ENCODE measurements around the gene FTL.
A peak's percentile ranks its signal among the peaks of the same experiment; 100 is the strongest.

DNA sequence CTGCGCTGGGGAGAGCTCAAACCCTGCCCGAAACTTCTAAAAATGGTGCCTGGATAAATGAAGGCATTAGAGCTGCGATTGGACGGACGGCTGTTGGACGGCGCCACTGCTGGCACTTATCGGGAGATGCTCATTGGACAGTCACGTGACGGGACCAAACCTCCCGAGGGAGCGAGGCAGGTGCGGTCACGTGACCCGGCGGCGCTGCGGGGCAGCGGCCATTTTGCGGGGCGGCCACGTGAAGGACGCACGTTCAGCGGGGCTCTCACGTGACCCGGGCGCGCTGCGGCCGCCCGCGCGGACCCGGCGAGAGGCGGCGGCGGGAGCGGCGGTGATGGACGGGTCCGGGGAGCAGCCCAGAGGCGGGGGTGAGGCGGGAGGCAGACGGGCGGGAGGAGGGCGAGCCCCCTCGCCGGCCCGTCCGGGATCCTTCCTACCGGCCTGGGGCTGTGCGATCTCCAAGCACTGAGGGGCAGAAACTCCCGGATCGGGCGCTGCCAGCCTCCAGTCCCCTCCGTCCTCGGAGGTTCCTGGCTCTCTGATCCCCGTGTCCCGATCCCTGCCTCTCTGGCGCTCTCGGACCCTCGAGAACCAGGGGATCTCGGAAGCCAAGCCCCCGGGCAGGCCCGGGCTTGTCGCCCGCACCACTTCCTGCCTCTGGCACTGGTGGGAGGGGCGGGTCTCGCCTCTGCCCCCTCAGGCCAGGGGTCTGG lies 10.4 kb upstream of the FTL start, which contains the start of gene BAX:
- no peak for TF ChIP-seq CTCF (IDR thresholded peaks at IDR 0.05; ENCODE audit: extremely low read depth in 1 of 2, insufficient read depth in 1 of 2, low read depth in 1 of 2, low read length in 2 of 2)
- peak; percentile 97 for TF ChIP-seq POLR2A (IDR thresholded peaks at IDR 0.05; ENCODE audit: low read depth, low read length)
- TF ChIP-seq, protein P1, sequence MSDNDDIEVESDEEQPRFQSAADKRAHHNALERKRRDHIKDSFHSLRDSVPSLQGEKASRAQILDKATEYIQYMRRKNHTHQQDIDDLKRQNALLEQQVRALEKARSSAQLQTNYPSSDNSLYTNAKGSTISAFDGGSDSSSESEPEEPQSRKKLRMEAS (IDR thresholded peaks at IDR 0.05; ENCODE audit: insufficient read depth, insufficient read length) = peak; percentile 100
